HEK293 (cell line): ENCODE results near the gene NOC2L.

ENCODE experiments used
- ATF2 ChIP-seq: fragments of 450-650 bp; formaldehyde crosslinking; IDR thresholded peaks from 2 replicates; pipeline ENCODE4 v1.5.1; 2016; ENCODE audit warnings: missing biosample characterization, missing genetic modification characterization, low read depth
- BCL6B ChIP-seq: fragments of 450-650 bp; formaldehyde crosslinking; IDR thresholded peaks from 2 replicates; pipeline ENCODE4 v1.5.1; 2017; ENCODE audit warnings: missing biosample characterization, missing genetic modification characterization
- KLF1 ChIP-seq: fragments of 450-650 bp; formaldehyde crosslinking; IDR thresholded peaks from 2 replicates; pipeline ENCODE4 v1.5.1; 2016; ENCODE audit warnings: missing biosample characterization, missing genetic modification characterization
- MEIS1 ChIP-seq: sonication (generic); formaldehyde crosslinking; IDR thresholded peaks from 2 replicates; pipeline ENCODE4 v1.8.1; 2022; ENCODE audit warnings: missing genetic modification reagents, mild to moderate bottlenecking, borderline replicate concordance
- SCRT2 ChIP-seq: fragments of 450-650 bp; formaldehyde crosslinking; IDR thresholded peaks from 2 replicates; pipeline ENCODE4 v1.5.1; 2016; ENCODE audit warnings: missing biosample characterization, missing genetic modification characterization
- SETDB1 ChIP-seq: IDR thresholded peaks from one replicate; pipeline ENCODE4 v1.6.1; 2017; ENCODE audit warnings: mild to moderate bottlenecking, low read length, moderate library complexity, mixed read lengths; ENCODE audit not compliant: insufficient read length
- TCF7L2 ChIP-seq: IDR thresholded peaks from 2 replicates; pipeline ENCODE4 v1.6.1; 2011; ENCODE audit warnings: low read depth, mild to moderate bottlenecking, inconsistent platforms, low read length, moderate library complexity, borderline replicate concordance
- TSHZ1 ChIP-seq: fragments of 450-650 bp; formaldehyde crosslinking; IDR thresholded peaks from 2 replicates; pipeline ENCODE4 v1.5.1; 2016; ENCODE audit warnings: missing biosample characterization, missing genetic modification characterization, borderline replicate concordance
- ZBTB20 ChIP-seq: fragments of 450-650 bp; formaldehyde crosslinking; IDR thresholded peaks from 2 replicates; pipeline ENCODE4 v1.5.1; 2016; ENCODE audit warnings: missing biosample characterization, missing genetic modification characterization
- ZBTB21 ChIP-seq: fragments of 450-650 bp; formaldehyde crosslinking; IDR thresholded peaks from 2 replicates; pipeline ENCODE4 v1.5.1; 2017; ENCODE audit warnings: missing biosample characterization, missing genetic modification characterization
- ZBTB44 ChIP-seq: fragments of 450-650 bp; IDR thresholded peaks from 2 replicates; pipeline ENCODE4 v1.5.1; 2018; ENCODE audit warnings: missing biosample characterization, mild to moderate bottlenecking, missing genetic modification characterization
- ZBTB48 ChIP-seq: fragments of 450-650 bp; formaldehyde crosslinking; IDR thresholded peaks from 2 replicates; pipeline ENCODE4 v1.5.1; 2016; ENCODE audit warnings: missing biosample characterization, missing genetic modification characterization
- ZFP37 ChIP-seq: fragments of 450-650 bp; formaldehyde crosslinking; IDR thresholded peaks from 2 replicates; pipeline ENCODE4 v1.5.1; 2016; ENCODE audit warnings: missing biosample characterization, missing genetic modification characterization
- ZNF133 ChIP-seq: fragments of 450-650 bp; formaldehyde crosslinking; IDR thresholded peaks from 2 replicates; pipeline ENCODE4 v1.5.1; 2016; ENCODE audit warnings: missing biosample characterization, missing genetic modification characterization
- ZNF239 ChIP-seq: fragments of 450-650 bp; formaldehyde crosslinking; IDR thresholded peaks from 2 replicates; pipeline ENCODE4 v1.5.1; 2016; ENCODE audit warnings: missing biosample characterization, missing genetic modification characterization
- ZNF26 ChIP-seq: fragments of 450-650 bp; formaldehyde crosslinking; IDR thresholded peaks from 2 replicates; pipeline ENCODE4 v1.5.1; 2016; ENCODE audit warnings: missing biosample characterization, missing genetic modification characterization
- ZNF280D ChIP-seq: fragments of 450-650 bp; formaldehyde crosslinking; IDR thresholded peaks from 2 replicates; pipeline ENCODE4 v1.5.1; 2016; ENCODE audit warnings: missing biosample characterization, missing genetic modification characterization
- ZNF302 ChIP-seq: fragments of 450-650 bp; formaldehyde crosslinking; IDR thresholded peaks from 2 replicates; pipeline ENCODE4 v1.5.1; 2016; ENCODE audit warnings: missing biosample characterization, missing genetic modification characterization, low read depth
- ZNF37A ChIP-seq: fragments of 450-650 bp; IDR thresholded peaks from 2 replicates; pipeline ENCODE4 v1.5.1; 2018; ENCODE audit warnings: missing biosample characterization, missing genetic modification characterization
- ZNF530 ChIP-seq: fragments of 450-650 bp; formaldehyde crosslinking; IDR thresholded peaks from 2 replicates; pipeline ENCODE4 v1.5.1; 2016; ENCODE audit warnings: low read depth, missing biosample characterization, missing genetic modification characterization
- ZNF555 ChIP-seq: fragments of 450-650 bp; formaldehyde crosslinking; conservative IDR thresholded peaks from 2 replicates; pipeline ENCODE4 v1.5.1; 2017; ENCODE audit warnings: missing biosample characterization, mild to moderate bottlenecking, missing genetic modification characterization, inconsistent platforms
- ZNF658 ChIP-seq: fragments of 450-650 bp; formaldehyde crosslinking; IDR thresholded peaks from 2 replicates; pipeline ENCODE4; 2016; ENCODE audit warnings: missing biosample characterization, missing genetic modification characterization
- ZNF677 ChIP-seq: fragments of 450-650 bp; IDR thresholded peaks from 2 replicates; pipeline ENCODE4 v1.5.0; 2018; ENCODE audit warnings: missing biosample characterization, mild to moderate bottlenecking, missing genetic modification characterization, moderate library complexity
- ZNF830 ChIP-seq: fragments of 450-650 bp; IDR thresholded peaks from 2 replicates; pipeline ENCODE4 v1.5.0; 2018; ENCODE audit warnings: missing biosample characterization, missing genetic modification characterization, low read depth, mild to moderate bottlenecking, moderate library complexity
- ZNF837 ChIP-seq: fragments of 450-650 bp; formaldehyde crosslinking; IDR thresholded peaks from 2 replicates; pipeline ENCODE4 v1.5.1; 2016; ENCODE audit warnings: missing biosample characterization, missing genetic modification characterization
- ZSCAN30 ChIP-seq: fragments of 450-650 bp; IDR thresholded peaks from 2 replicates; pipeline ENCODE4 v1.5.1; 2018; ENCODE audit warnings: missing biosample characterization, mild to moderate bottlenecking, missing genetic modification characterization, moderate library complexity
- ZXDB ChIP-seq: fragments of 450-650 bp; formaldehyde crosslinking; IDR thresholded peaks from 2 replicates; pipeline ENCODE4 v1.5.1; 2016; ENCODE audit warnings: missing biosample characterization, missing genetic modification characterization

The NOC2L gene

GRCh38 chr1:916173-917075, 42.6 kb downstream of the NOC2L start (continued):
- TF ChIP-seq ZNF26 (tag by site-specific recombination) = no peak
- peak; percentile 77 for TF ChIP-seq ZXDB (tag by site-specific recombination)
- TF ChIP-seq ZBTB48 (tag by site-specific recombination) = no peak; the same call in 1 of the 2 replicates
- TF ChIP-seq ZNF555 = no peak
- peak; percentile 61 for TF ChIP-seq ZBTB20
- no peak for TF ChIP-seq ATF2 (tag by site-specific recombination)
- TF ChIP-seq ZSCAN30 = peak; percentile 2; the same call in 1 of the 2 replicates
- no peak for TF ChIP-seq ZFP37 (tag by site-specific recombination)
- TF ChIP-seq ZNF837 = no peak
- no peak for TF ChIP-seq BCL6B (tag by site-specific recombination)
- no peak for TF ChIP-seq ZNF302 (tag by site-specific recombination)
- TF ChIP-seq SCRT2 (tag by site-specific recombination) = no peak
- no peak for TF ChIP-seq ZNF830 (tag by site-specific recombination)
- TF ChIP-seq SETDB1 = no peak
- TF ChIP-seq ZNF658 = no peak
- TF ChIP-seq KLF1 (tag by site-specific recombination) = peak; percentile 68
- no peak for TF ChIP-seq ZNF37A (tag by site-specific recombination)
- 0 out of 2 replicates have a peak, but pooled peaks have one; percentile 16 for TF ChIP-seq TSHZ1 (tag by site-specific recombination)
- no peak for TF ChIP-seq ZBTB21 (tag by site-specific recombination)
- TF ChIP-seq ZNF133 (tag by site-specific recombination) = no peak
- TF ChIP-seq TCF7L2 = peak; percentile 58; the same call in 1 of the 2 replicates
- no peak for TF ChIP-seq MEIS1 (CRISPR knock-in tag)
- no peak for TF ChIP-seq ZNF677
- no peak for TF ChIP-seq ZNF239 (tag by site-specific recombination)
- TF ChIP-seq ZNF530 (tag by site-specific recombination) = no peak
- peak; percentile 92 for TF ChIP-seq ZBTB44
- TF ChIP-seq ZNF280D (tag by site-specific recombination) = no peak
